DOHH2 (cell line): Measurements from ENCODE around the gene MTARC2.

Source experiments
- H3F3A ChIP-seq: fragments of 200-600 bp; sonication (generic), shearing (Covaris generic); 2 replicates; pipeline ENCODE4 v1.6.0; 2016; ENCODE audit warnings: antibody characterized with exemption, mild to moderate bottlenecking; ENCODE audit not compliant: control insufficient read depth, insufficient read depth
- H3K27ac ChIP-seq: fragments of 200-600 bp; sonication (generic); 2 replicates; pipeline ENCODE4 v1.5.1; 2014; ENCODE audit warnings: low read depth, mild to moderate bottlenecking, low read length, moderate library complexity
- H3K27me3 ChIP-seq: fragments of 200-600 bp; sonication (generic); 2 replicates; pipeline ENCODE4 v1.6.1; 2014; ENCODE audit warnings: mild to moderate bottlenecking, low read length, mixed read lengths; ENCODE audit not compliant: control insufficient read depth
- H3K36me3 ChIP-seq: fragments of 200-600 bp; sonication (generic); 2 replicates; pipeline ENCODE4 v1.6.1; 2014; ENCODE audit warnings: mild to moderate bottlenecking, low read length, moderate library complexity, mixed read lengths; ENCODE audit not compliant: control insufficient read depth
- H3K4me1 ChIP-seq: fragments of 200-600 bp; sonication (generic); 2 replicates; pipeline ENCODE4 v1.6.1; 2014; ENCODE audit warnings: mild to moderate bottlenecking, low read length, mixed read lengths; ENCODE audit not compliant: control insufficient read depth
- H3K4me2 ChIP-seq: fragments of 200-600 bp; sonication (generic); 2 replicates; pipeline ENCODE4 v1.6.0; 2014; ENCODE audit warnings: mild to moderate bottlenecking, low read length, moderate library complexity
- H3K4me3 ChIP-seq: fragments of 200-600 bp; sonication (generic); 2 replicates; pipeline ENCODE4 v1.5.1; 2014; ENCODE audit warnings: mild to moderate bottlenecking, low read length, mixed read lengths
- H3K79me2 ChIP-seq: fragments of 200-600 bp; sonication (generic); 2 replicates; pipeline ENCODE4 v1.6.1; 2014; ENCODE audit warnings: mild to moderate bottlenecking, low read length, mixed read lengths; ENCODE audit not compliant: control insufficient read depth
- H3K9me2 ChIP-seq: fragments of 200-600 bp; sonication (generic); replicated peaks from 2 replicates; pipeline ENCODE4 v1.6.1; 2014; ENCODE audit warnings: mild to moderate bottlenecking, low read length, mixed read lengths; ENCODE audit not compliant: control insufficient read depth
- H3K9me3 ChIP-seq: fragments of 200-600 bp; sonication (generic); 2 replicates; pipeline ENCODE4 v1.6.1; 2014; ENCODE audit warnings: antibody characterized with exemption, low read length, mixed read lengths; ENCODE audit not compliant: control insufficient read depth, insufficient read depth
- H4K20me1 ChIP-seq: fragments of 200-600 bp; sonication (generic); 2 replicates; pipeline ENCODE4 v1.6.0; 2014; ENCODE audit warnings: low read depth, mild to moderate bottlenecking, antibody characterized with exemption, low read length, moderate library complexity; ENCODE audit not compliant: control insufficient read depth, insufficient read depth
- CTCF ChIP-seq: fragments of 200-600 bp; sonication (generic); IDR thresholded peaks from one replicate; pipeline ENCODE4 v1.5.1; 2014; ENCODE audit warnings: antibody characterized with exemption, mild to moderate bottlenecking, low read depth, low read length; ENCODE audit not compliant: poor library complexity, severe bottlenecking
- EZH2phosphoT487 ChIP-seq: fragments of 200-600 bp; sonication (generic); IDR thresholded peaks from 2 replicates; pipeline ENCODE4 v1.6.1; 2017; ENCODE audit warnings: borderline replicate concordance, mild to moderate bottlenecking, antibody characterized with exemption, low read length, moderate library complexity, mixed read lengths

Gene MTARC2

GRCh38 chr1:220726634-220727033 lies 21.5 kb upstream of the MTARC2 start:
- H3F3A ChIP-seq = no peaks in the 10 kb centered on the region
- no peak overlapping the region for H3K27ac ChIP-seq
- H3K9me3 ChIP-seq = no peaks in the 10 kb centered on the region
- H3K27me3 ChIP-seq = peaks cover 2% of the 10 kb centered on the region; the same call in 1 of the 2 replicates
- no peaks in the 10 kb centered on the region for H3K9me2 ChIP-seq
- H3K36me3 ChIP-seq = no peaks in the 10 kb centered on the region
- H3K4me1 ChIP-seq = no peaks in the 10 kb centered on the region
- no peak overlapping the region for H3K4me3 ChIP-seq
- no peak overlapping the region for H3K4me2 ChIP-seq
- H3K79me2 ChIP-seq = no peaks in the 10 kb centered on the region
- H4K20me1 ChIP-seq = no peaks in the 10 kb centered on the region
- TF ChIP-seq EZH2phosphoT487 = no peak
- TF ChIP-seq CTCF = peak; percentile 59

GRCh38 chr1:220727519-220727918 lies 20.6 kb upstream of the MTARC2 start:
- Histone ChIP-seq H3K27ac (no peak overlapping the region), H3F3A (no peaks in the 10 kb centered on the region), H3K27me3 (peaks cover 2% of the 10 kb centered on the region; the same call in 1 of the 2 replicates), H3K9me2 (no peaks in the 10 kb centered on the region), H3K36me3 (no peaks in the 10 kb centered on the region), H3K79me2 (no peaks in the 10 kb centered on the region), H3K4me3 (no peak overlapping the region), H3K4me1 (no peaks in the 10 kb centered on the region), H3K4me2 (no peak overlapping the region), H4K20me1 (no peaks in the 10 kb centered on the region), H3K9me3 (no peaks in the 10 kb centered on the region)
- TF ChIP-seq CTCF (no peak), EZH2phosphoT487 (no peak)

- Histone ChIP-seq H3K4me3 (no peak overlapping the region), H3K9me3 (no peaks in the 10 kb centered on the region), H3F3A (no peaks in the 10 kb centered on the region), H3K4me2 (no peak overlapping the region), H3K27me3 (no peaks in the 10 kb centered on the region; the same call in 1 of the 2 replicates), H3K4me1 (peaks cover 5% of the 10 kb centered on the region), H4K20me1 (no peaks in the 10 kb centered on the region), H3K9me2 (no peaks in the 10 kb centered on the region), H3K79me2 (no peaks in the 10 kb centered on the region), H3K36me3 (no peaks in the 10 kb centered on the region), H3K27ac (no peak overlapping the region)
- no peak for TF ChIP-seq CTCF
- no peak for TF ChIP-seq EZH2phosphoT487
These were observed 17.6 kb upstream of the MTARC2 start for GRCh38 chr1:220730486-220730885.

GRCh38 chr1:220732137-220732536 lies 16.0 kb upstream of the MTARC2 start:
- H3K9me3 ChIP-seq = no peaks in the 10 kb centered on the region
- H4K20me1 ChIP-seq = no peaks in the 10 kb centered on the region
- H3K4me2 ChIP-seq = no peak overlapping the region
- H3K36me3 ChIP-seq = no peaks in the 10 kb centered on the region
- H3F3A ChIP-seq = no peaks in the 10 kb centered on the region
- no peaks in the 10 kb centered on the region for H3K79me2 ChIP-seq
- no peak overlapping the region for H3K27ac ChIP-seq
- H3K27me3 ChIP-seq = no peaks in the 10 kb centered on the region
- TF ChIP-seq CTCF (no peak), EZH2phosphoT487 (no peak)
- H3K4me1 ChIP-seq = peaks cover 5% of the 10 kb centered on the region
- H3K4me3 ChIP-seq = no peak overlapping the region
- H3K9me2 ChIP-seq = no peaks in the 10 kb centered on the region
